ENCODE measurements around the gene SMPD1. TPM values are rescaled to one million over a fixed set of nuclear protein-coding genes. Genes with fewer than 3 reads are reported as not detected.

SMPD1 gene
- total RNA-seq, 1 donor from 2014 or later: 34.4 TPM

GRCh38 chr11:6413791-6414201, 23.5 kb downstream of the SMPD1 start:
- DNase-seq (ENCODE audit: low spot score): peak; percentile 30

GRCh38 chr11:6414874-6415328, 24.6 kb downstream of the SMPD1 start:
- no peak for DNase-seq (ENCODE audit: low spot score)

- no peak for DNase-seq (ENCODE audit: low spot score)
Measured at GRCh38 chr11:6415797-6416196, 25.5 kb downstream of the SMPD1 start.

- no peak for DNase-seq (ENCODE audit: low spot score)
Measured at GRCh38 chr11:6417907-6418556, 27.8 kb downstream of the SMPD1 start.

GRCh38 chr11:6418557-6419008, 28.3 kb downstream of the SMPD1 start:
- no peak for DNase-seq (ENCODE audit: low spot score)

GRCh38 chr11:6419009-6419631, 28.8 kb downstream of the SMPD1 start, which contains the start of gene APBB1:
TSS of gene APBB1 (minus strand) at chr11:6419094. CDS start at chr11:6411347, 7,747 bp downstream.
- DNase-seq (ENCODE audit: low spot score): peak; percentile 49

- no peak for DNase-seq (ENCODE audit: low spot score)
Measured at GRCh38 chr11:6420677-6421076, 30.4 kb downstream of the SMPD1 start.

GRCh38 chr11:6427516-6427915, 37.2 kb downstream of the SMPD1 start:
- DNase-seq (ENCODE audit: low spot score): no peak

GRCh38 chr11:6431861-6432260, 41.6 kb downstream of the SMPD1 start:
- peak; percentile 47 for DNase-seq (ENCODE audit: low spot score)

GRCh38 chr11:6433998-6434660, 43.9 kb downstream of the SMPD1 start:
- peak; percentile 28 for DNase-seq (ENCODE audit: low spot score)

GRCh38 chr11:6437423-6437822, 47.1 kb downstream of the SMPD1 start:
- peak; percentile 81 for DNase-seq (ENCODE audit: low spot score)

GRCh38 chr11:6437993-6438392, 47.7 kb downstream of the SMPD1 start:
- DNase-seq (ENCODE audit: low spot score): peak; percentile 26

GRCh38 chr11:6438979-6439571, 48.8 kb downstream of the SMPD1 start:
- DNase-seq (ENCODE audit: low spot score): peak; percentile 9

GRCh38 chr11:6440906-6441358, 50.7 kb downstream of the SMPD1 start, which contains the start of gene HPX:
TSS of gene HPX (minus strand) at chr11:6440987. CDS start at chr11:6440963, 24 bp downstream.
- peak; percentile 11 for DNase-seq (ENCODE audit: low spot score)

GRCh38 chr11:6442441-6442840, 52.2 kb downstream of the SMPD1 start:
- DNase-seq (ENCODE audit: low spot score): no peak

GRCh38 chr11:6443269-6444003, 53.2 kb downstream of the SMPD1 start:
- no peak for DNase-seq (ENCODE audit: low spot score)

Other genes starting within 250 kb of the SMPD1 start
- not detected for gene OR52B2, start 220.1 kb upstream of the SMPD1 start, total RNA-seq
- not detected for gene OR52W1, start 191.2 kb upstream of the SMPD1 start, total RNA-seq
- not detected for gene C11orf42, start 184.9 kb upstream of the SMPD1 start, total RNA-seq
- 23.2 TPM for gene FHIP1B, start 155.8 kb upstream of the SMPD1 start, total RNA-seq
- gene CNGA4, start 151.4 kb upstream of the SMPD1 start, total RNA-seq: not detected
- gene CCKBR, start 130.6 kb upstream of the SMPD1 start, total RNA-seq: not detected
- gene CAVIN3, start 70.0 kb upstream of the SMPD1 start, total RNA-seq: 56.0 TPM
- 31.3 TPM for gene APBB1, start 28.6 kb downstream of the SMPD1 start, total RNA-seq
- gene HPX, start 50.5 kb downstream of the SMPD1 start, total RNA-seq: 1.1 TPM
- gene TRIM3, start 83.5 kb downstream of the SMPD1 start, total RNA-seq: 20.5 TPM
- 41.5 TPM for gene ARFIP2, start 90.9 kb downstream of the SMPD1 start, total RNA-seq
- 35.9 TPM for gene TIMM10B, start 91.0 kb downstream of the SMPD1 start, total RNA-seq
- gene DNHD1, start 106.8 kb downstream of the SMPD1 start, total RNA-seq: 13.7 TPM
- gene RRP8, start 213.1 kb downstream of the SMPD1 start, total RNA-seq: 20.8 TPM
- 141 TPM for gene ILK, start 213.3 kb downstream of the SMPD1 start, total RNA-seq
- 142 TPM for gene TAF10, start 221.7 kb downstream of the SMPD1 start, total RNA-seq
- gene TPP1, start 228.9 kb downstream of the SMPD1 start, total RNA-seq: 133 TPM